ENCODE measurements around the gene FBXL16.

- TF ChIP-seq CTCF (tag by site-specific recombination; IDR thresholded peaks at IDR 0.05) (no peak), ZBTB49 (tag by site-specific recombination; IDR thresholded peaks at IDR 0.05; ENCODE audit: low read depth) (no peak), WT1 (tag by site-specific recombination; IDR thresholded peaks at IDR 0.05) (no peak), ZNF19 (tag by site-specific recombination; IDR thresholded peaks at IDR 0.05; ENCODE audit: low read depth) (no peak), ZNF830 (tag by site-specific recombination; IDR thresholded peaks at IDR 0.05; ENCODE audit: low read depth) (no peak), ZBTB1 (tag by site-specific recombination; IDR thresholded peaks at IDR 0.05) (no peak), ZNF138 (tag by site-specific recombination; IDR thresholded peaks at IDR 0.05; ENCODE audit: borderline replicate concordance) (no peak), ZNF555 (tag by site-specific recombination; conservative IDR thresholded peaks at IDR 0.05) (no peak), KLF16 (tag by site-specific recombination; IDR thresholded peaks at IDR 0.05) (no peak), ZIC2 (tag by site-specific recombination; IDR thresholded peaks at IDR 0.05) (no peak), ZNF157 (tag by site-specific recombination; IDR thresholded peaks at IDR 0.05) (no peak), TCF7L2 (IDR thresholded peaks at IDR 0.05; ENCODE audit: borderline replicate concordance, low read depth, low read length) (no peak)
Observed at GRCh38 chr16:747978-748746, 42.6 kb upstream of the FBXL16 start.

All from HEK293 (cell line).